ENCODE data around the gene KLHL42. TPM values are rescaled to one million over a fixed set of nuclear protein-coding genes. Genes with fewer than 3 reads are reported as not detected.
A peak's percentile ranks its signal among the peaks of the same experiment; 100 is the strongest.

KLHL42 gene
- polyA plus RNA-seq, 2 of the 4 experiments (the other 2 are of a cell fraction), result 15.2 to 29.1 TPM

- no peak for DNase-seq (ENCODE audit: low read depth in 1 of 2, low spot score in 1 of 2)
- peak in 1 of 2 experiments; percentile 17; a peak in 1 of 6 replicates for ATAC-seq
- FAIRE-seq, result no peak
- POLR2A ChIA-PET, result no interaction called here
- CTCF ChIA-PET, result interaction anchor here (0.6 kb wide), 1 partner anchor 22 kb away, joined by 3 read pairs; no protein-coding TSS in a partner anchor
- Histone ChIP-seq H3K4me3 (no peak overlapping the region), H3K27ac (0 out of 6 replicates have a peak overlapping the region, but pooled peaks of 1 of the 2 experiments have one; percentile 44), H3K4me1 (peaks cover 16% of the 10 kb centered on the region; the same call in 2 of the 3 replicates), H3K4me2 (no peak overlapping the region), H3K9me3 (no peaks in the 10 kb centered on the region)
- whole genome bisulfite sequencing (ENCODE audit: missing lambda C conversion rate), result 67% methylated on average over 7 of the region's 7 CpGs
- TF ChIP-seq CEBPB (IDR thresholded peaks at IDR 0.05), result no peak
- no peak for TF ChIP-seq HEYL (CRISPR knock-in tag; IDR thresholded peaks at IDR 0.05)
- TF ChIP-seq MAFK (IDR thresholded peaks at IDR 0.05; ENCODE audit: partially characterized antibody), result peak; percentile 39
- TF ChIP-seq HOXB5 (CRISPR knock-in tag; IDR thresholded peaks at IDR 0.05), result peak; percentile 60; the same call in 1 of the 2 replicates
- no peak for TF ChIP-seq SREBF2 (IDR thresholded peaks at IDR 0.05)
- no peak for TF ChIP-seq SMC3 (IDR thresholded peaks at IDR 0.05)
- TF ChIP-seq ZC3H11A (IDR thresholded peaks at IDR 0.05), result no peak
- no peak for TF ChIP-seq POLR2A (IDR thresholded peaks at IDR 0.05; ENCODE audit: low read length)
- TF ChIP-seq FOXS1 (CRISPR knock-in tag; IDR thresholded peaks at IDR 0.05), result 0 out of 2 replicates have a peak, but pooled peaks have one; percentile 58
- TF ChIP-seq HOXB13 (CRISPR knock-in tag; IDR thresholded peaks at IDR 0.05; ENCODE audit: low read depth), result 0 out of 2 replicates have a peak, but pooled peaks have one; percentile 57
- TF ChIP-seq ZNF302 (CRISPR knock-in tag; IDR thresholded peaks at IDR 0.05), result peak; percentile 76; the same call in 1 of the 2 replicates
- TF ChIP-seq RNF2 (IDR thresholded peaks at IDR 0.05; ENCODE audit: borderline replicate concordance, low read depth), result no peak
- peak; percentile 42; the same call in 1 of the 2 replicates for TF ChIP-seq EHF (CRISPR knock-in tag; IDR thresholded peaks at IDR 0.05)
- no peak for TF ChIP-seq FOSB (CRISPR knock-in tag; IDR thresholded peaks at IDR 0.05)
- TF ChIP-seq, protein P1, sequence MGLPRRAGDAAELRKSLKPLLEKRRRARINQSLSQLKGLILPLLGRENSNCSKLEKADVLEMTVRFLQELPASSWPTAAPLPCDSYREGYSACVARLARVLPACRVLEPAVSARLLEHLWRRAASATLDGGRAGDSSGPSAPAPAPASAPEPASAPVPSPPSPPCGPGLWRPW (IDR thresholded peaks at IDR 0.05), result no peak
- TF ChIP-seq TFCP2L1 (CRISPR knock-in tag; IDR thresholded peaks at IDR 0.05), result no peak
- TF ChIP-seq EHMT2 (IDR thresholded peaks at IDR 0.05; ENCODE audit: low read depth), result no peak
- TF ChIP-seq NPAS2 (CRISPR knock-in tag; IDR thresholded peaks at IDR 0.05; ENCODE audit: borderline replicate concordance), result peak; percentile 8; the same call in 1 of the 2 replicates
- TF ChIP-seq ZFP36 (IDR thresholded peaks at IDR 0.05; ENCODE audit: borderline replicate concordance, partially characterized antibody), result no peak
These were observed 38.4 kb downstream of the KLHL42 start for GRCh38 chr12:27818401-27818918.

GRCh38 chr12:27820564-27820963 is 40.5 kb downstream of the KLHL42 start:
- TF ChIP-seq ELK1 (IDR thresholded peaks at IDR 0.05; ENCODE audit: low read depth, low read length), result no peak
- no peak for TF ChIP-seq KDM1A (IDR thresholded peaks at IDR 0.05; ENCODE audit: low read depth)
- TF ChIP-seq, protein P2, sequence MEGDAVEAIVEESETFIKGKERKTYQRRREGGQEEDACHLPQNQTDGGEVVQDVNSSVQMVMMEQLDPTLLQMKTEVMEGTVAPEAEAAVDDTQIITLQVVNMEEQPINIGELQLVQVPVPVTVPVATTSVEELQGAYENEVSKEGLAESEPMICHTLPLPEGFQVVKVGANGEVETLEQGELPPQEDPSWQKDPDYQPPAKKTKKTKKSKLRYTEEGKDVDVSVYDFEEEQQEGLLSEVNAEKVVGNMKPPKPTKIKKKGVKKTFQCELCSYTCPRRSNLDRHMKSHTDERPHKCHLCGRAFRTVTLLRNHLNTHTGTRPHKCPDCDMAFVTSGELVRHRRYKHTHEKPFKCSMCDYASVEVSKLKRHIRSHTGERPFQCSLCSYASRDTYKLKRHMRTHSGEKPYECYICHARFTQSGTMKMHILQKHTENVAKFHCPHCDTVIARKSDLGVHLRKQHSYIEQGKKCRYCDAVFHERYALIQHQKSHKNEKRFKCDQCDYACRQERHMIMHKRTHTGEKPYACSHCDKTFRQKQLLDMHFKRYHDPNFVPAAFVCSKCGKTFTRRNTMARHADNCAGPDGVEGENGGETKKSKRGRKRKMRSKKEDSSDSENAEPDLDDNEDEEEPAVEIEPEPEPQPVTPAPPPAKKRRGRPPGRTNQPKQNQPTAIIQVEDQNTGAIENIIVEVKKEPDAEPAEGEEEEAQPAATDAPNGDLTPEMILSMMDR (IDR thresholded peaks at IDR 0.05), result no peak
- no peak for TF ChIP-seq CBX8 (IDR thresholded peaks at IDR 0.05)
- no peak for TF ChIP-seq MYC (IDR thresholded peaks at IDR 0.05; ENCODE audit: borderline replicate concordance, low read length)
- TF ChIP-seq BHLHE40 (IDR thresholded peaks at IDR 0.05; ENCODE audit: low read depth, low read length), result no peak
- TF ChIP-seq CBX2 (IDR thresholded peaks at IDR 0.05; ENCODE audit: borderline replicate concordance, low read depth), result no peak
- TF ChIP-seq, protein P1 (IDR thresholded peaks at IDR 0.05), result no peak
- TF ChIP-seq RAD21 (conservative IDR thresholded peaks at IDR 0.05 in 1 of 2, IDR thresholded peaks at IDR 0.05 in 1 of 2), result no peak
- Histone ChIP-seq H3K4me1 (0 out of 3 replicates have a peak, but pooled peaks cover 5% of the 10 kb centered on the region), H3K27ac (no peak overlapping the region), H3K9me3 (no peaks in the 10 kb centered on the region), H3K4me2 (no peak overlapping the region), H3K4me3 (no peak overlapping the region)
- ATAC-seq (no peak), DNase-seq (ENCODE audit: low read depth in 1 of 2, low spot score in 1 of 2) (no peak), FAIRE-seq (no peak)
- POLR2A ChIA-PET, result interaction anchor here (2.2 kb wide), 1 partner anchor 41 kb away, joined by 15 read pairs; the partner anchor contains the start of genes KLHL42 and MANSC4
- WGBS (ENCODE audit: missing lambda C conversion rate), result 36% methylated on average over 5 of the region's 5 CpGs
- CTCF ChIA-PET, result interaction anchor here (0.6 to 4.5 kb wide), 19 partner anchors 9 to 88 kb away, joined by 3 to 31 read pairs (median 6); no protein-coding TSS in a partner anchor
